NCI-H1436 treated with DMSO at 0.1 percent for 48 hours (cell line): ENCODE data around the gene SYT2.
"Not testable (repeated sequence)": the region's sequence is repeated elsewhere in the genome, so short reads cannot be mapped to it uniquely, and the experiment has no call there.

ENCODE experiments used
- DNase-seq: peaks from one replicate; lab custom pipeline; 2025; lab: John Stamatoyannopoulos, UW

SYT2 gene

DNA sequence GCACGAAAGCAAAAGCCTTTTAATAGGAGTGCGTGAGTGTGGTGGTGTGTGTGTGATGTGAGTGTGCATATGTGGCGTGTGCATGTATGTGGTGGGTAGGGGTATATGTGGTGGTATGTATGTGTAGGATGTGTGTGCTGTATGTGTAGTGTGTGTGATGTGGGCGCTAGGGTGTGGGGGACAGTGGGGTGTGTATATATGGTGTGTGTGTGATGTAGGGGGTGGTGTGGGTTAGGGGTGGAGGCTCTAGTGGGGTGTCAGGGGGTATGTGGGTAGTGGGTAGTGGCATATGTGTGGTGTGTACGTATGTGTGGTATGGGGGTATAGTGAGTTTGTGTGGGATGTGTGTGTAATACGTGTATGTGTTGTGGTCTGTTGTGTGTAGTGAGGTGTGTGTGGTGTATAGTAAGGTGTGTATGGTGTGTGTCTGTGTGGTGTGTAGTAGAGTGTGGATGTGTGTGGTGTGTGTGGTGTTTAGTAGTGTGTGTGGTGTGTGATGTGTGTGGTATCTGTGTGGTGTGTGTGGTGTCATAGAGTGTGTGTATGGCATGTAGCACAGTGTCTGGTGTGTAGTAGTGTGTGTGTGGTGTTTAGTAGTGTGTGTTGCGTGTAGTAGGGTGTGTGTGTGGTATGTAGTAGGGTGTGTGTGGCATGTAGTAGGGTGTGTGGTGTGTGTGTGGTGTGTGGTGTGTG lies 86.0 kb downstream of the SYT2 start:
- no peak for DNase-seq

DNA sequence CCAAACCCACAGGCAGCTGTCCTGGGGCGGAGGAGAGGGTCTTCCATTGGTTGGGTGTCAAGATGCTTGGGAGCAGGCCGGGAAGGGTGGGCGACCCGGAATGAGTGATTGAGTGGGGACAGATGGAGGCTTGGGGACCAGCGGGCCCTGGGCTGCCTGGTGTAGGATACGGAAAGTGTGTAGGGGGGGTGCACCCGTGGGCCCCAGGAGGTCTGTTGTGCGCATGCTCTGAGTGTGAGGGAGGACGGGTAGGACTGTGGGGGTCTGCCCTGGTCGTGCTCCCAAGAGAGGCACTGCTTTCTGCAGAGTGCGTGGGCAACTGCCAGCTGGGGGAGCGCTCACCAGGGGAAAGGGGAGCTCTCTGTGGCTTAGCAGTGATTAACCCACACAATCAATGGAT lies 86.8 kb downstream of the SYT2 start:
- not testable (repeated sequence) for DNase-seq

DNA sequence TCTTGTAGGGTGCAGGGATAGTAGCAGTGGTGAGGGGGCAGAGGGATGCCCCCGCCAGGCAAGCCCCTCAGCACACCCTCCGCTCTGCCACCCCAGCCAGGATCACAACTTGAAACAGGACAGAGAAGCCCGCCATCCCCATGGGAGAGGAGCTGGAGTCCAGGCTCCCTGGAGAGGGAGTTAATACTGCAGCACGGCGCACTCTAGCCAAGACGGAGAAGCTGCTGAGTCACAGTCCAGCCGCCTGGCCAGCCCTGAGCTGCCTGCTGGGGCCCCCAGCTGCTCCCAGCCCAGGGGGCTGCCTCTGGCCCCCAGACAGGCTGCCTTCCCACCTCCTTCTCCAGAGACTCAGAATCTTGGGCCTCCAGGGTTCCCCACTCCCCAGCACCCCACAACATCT lies 87.2 kb downstream of the SYT2 start:
- DNase-seq = no peak

DNA sequence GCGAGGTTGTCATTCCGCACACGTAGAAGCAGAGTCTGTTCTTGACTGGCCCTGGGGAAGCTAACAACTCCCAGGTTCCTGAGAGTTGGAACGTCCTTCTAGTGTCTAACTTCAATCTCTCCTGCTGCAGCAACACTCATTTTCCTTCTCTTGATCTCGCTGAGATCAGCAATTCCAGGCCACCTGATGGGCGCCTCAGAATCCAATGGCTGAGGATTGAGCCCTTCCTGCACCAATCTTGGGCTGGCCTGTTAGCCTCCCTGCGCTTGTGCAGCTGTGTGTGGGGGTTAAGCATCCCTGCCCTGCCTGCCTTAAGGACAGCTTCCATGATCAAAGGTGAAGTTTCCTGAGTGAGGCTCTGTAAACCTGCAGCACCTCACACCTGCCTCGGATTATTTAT lies 87.9 kb downstream of the SYT2 start:
- DNase-seq = no peak

DNA sequence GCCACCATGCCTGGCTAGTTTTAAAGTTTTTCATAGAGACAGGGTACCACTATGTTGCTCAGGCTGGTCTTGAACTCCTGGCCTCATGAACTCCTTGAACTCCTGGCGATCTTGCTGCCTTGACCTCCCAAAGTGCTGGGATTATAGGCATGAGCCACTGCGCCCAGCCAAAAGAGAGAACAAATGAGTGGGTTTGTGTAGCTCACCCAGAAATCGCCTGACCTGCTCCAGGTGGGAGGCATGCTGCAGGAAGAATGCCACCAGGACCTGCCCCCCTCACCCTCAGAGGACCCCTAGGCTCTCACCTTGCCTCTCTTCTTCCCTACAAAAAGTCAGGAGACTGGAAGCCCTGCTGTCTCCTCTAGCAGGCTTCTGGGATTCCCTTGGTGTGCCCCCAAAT lies 88.8 kb downstream of the SYT2 start:
- no peak for DNase-seq

DNA sequence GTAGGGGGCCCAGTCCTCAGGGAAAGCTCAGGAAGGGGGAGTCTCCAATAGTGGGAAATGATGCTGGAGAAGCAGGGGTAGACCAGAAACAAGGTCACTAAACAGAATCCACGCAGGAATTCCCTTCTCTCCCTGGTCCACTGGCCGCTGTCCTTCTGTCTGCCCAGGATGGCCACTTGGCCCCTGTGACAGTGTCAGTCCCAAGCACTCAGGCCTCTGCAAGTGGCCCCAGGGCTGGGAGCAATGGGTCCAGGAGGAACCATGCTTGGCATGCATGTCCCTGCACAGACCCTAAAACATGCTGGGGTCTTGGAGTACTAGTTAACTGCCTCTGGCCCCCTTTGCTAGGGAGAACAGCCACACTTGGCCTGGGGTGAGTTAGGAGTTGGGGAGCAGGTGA lies 90.2 kb downstream of the SYT2 start:
- DNase-seq = not testable (repeated sequence)

DNA sequence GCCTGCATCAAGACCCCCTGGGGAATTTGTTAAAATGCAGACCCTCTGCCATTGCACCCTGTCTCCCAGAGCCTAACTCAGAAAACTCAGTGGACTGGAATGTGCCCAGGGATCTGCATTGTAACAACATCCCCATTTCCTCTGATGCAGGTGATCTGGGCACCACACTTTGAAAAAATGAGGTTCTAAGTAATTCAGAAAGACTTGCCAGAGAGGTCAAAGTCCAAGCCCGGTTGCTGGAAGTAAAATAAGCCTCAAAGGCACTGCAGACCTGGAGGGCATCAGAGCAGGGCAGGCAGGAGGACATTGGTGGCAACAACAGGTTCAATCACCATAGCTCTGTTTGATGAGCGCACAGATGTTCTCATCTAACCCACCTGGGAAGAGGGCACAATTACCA lies 90.7 kb downstream of the SYT2 start:
- no peak for DNase-seq

DNA sequence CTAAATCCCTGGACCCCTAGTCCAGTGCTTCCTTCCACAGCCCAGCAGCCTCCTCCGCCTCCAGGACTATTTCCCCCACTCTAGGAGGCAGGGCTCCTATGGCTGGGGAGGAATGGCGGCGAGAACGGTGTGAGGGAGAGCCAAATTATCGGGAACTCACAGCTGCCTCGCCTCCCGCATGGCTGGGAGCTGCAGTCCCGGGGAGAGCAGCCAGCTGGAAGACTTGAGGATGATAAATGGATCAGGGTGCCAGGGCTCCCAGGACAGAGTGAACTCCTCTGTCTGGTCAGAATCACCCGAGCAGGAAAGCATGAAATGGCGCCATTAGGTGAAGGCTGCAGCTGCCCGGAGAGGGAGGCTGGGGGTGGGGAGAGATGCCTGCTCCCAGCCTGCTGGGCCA lies 91.2 kb downstream of the SYT2 start:
- DNase-seq = not testable (repeated sequence)

DNA sequence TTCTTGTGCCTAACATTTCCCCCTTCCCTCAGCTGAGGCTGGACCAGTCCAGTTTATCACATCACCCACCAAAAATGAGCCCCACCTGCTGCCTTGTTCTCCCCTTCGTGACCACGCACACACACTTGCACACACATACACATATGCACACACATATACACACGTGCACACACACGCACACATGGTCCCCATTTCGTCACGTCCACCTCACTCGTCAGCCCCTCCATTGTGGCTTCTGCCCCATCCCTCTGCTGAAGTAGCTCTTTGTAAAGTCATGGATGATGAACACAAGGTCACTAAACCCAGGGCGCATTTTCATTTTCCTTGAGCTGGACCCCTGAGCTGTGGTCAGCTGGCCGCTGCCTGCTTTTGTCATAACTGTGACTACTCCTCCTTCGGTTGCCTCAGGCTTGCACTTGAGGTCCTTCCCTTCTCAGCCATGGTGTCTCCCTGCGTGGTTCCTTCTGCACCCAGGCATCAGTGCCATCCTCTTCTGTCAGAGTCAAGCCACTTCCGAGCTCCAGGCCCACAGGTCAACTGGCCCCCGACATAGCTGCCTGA lies 93.8 kb downstream of the SYT2 start:
- no peak for DNase-seq

DNA sequence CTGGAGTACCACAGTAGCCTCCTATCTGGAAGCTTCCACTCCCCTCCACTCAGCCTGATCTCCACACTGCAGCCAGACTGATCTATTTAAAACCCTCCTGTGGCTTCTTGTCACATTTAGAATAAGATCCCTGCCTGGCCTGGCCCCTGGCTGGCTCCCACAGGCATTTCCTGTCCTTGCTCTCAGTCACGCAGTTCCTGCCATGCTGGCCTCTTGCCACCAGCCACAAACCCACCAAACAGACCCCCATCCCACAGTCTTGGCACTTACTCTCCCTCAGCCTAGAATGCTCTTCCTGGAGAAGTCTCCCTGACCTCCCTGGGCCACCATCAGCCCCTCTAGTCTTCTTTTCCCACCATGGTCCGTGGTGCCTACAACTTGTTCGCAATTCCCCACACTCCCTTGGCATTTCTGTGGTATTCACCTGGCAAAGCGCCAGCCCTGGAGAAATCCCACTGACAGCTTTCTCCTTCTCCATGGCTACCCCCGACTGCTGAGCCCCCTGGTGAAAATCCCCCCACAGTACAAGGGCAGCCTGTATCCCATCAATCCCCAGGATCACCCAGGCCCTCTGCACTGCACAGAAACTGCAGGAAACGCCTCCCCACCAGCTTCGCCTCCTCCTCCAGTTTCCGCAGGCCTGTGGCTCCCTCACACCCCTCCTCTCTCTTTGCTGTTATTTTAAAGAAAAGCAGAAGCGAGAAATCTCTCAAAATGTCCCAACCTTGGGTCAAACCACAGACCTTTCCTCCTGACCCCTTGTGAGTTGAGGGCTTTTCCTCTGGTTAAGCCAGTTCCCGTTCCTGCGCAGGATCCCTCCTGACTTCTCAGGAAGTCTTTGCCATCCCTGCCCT lies 94.5 kb downstream of the SYT2 start:
- DNase-seq = no peak

DNA sequence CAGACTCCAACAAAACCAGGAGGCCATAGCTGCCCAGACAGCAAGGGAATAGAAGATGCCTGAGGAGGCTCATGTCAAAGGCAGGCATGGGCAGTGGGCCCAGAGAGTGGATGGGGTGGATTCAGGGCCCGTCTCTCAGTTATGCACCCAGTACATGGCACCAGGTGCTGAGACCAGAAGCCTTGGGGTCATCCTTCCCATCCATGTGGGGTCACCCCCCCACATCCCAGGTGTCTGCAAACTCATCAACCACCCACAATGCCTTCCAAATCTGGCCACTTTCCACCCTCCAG lies 95.1 kb downstream of the SYT2 start:
- not testable (repeated sequence) for DNase-seq

DNA sequence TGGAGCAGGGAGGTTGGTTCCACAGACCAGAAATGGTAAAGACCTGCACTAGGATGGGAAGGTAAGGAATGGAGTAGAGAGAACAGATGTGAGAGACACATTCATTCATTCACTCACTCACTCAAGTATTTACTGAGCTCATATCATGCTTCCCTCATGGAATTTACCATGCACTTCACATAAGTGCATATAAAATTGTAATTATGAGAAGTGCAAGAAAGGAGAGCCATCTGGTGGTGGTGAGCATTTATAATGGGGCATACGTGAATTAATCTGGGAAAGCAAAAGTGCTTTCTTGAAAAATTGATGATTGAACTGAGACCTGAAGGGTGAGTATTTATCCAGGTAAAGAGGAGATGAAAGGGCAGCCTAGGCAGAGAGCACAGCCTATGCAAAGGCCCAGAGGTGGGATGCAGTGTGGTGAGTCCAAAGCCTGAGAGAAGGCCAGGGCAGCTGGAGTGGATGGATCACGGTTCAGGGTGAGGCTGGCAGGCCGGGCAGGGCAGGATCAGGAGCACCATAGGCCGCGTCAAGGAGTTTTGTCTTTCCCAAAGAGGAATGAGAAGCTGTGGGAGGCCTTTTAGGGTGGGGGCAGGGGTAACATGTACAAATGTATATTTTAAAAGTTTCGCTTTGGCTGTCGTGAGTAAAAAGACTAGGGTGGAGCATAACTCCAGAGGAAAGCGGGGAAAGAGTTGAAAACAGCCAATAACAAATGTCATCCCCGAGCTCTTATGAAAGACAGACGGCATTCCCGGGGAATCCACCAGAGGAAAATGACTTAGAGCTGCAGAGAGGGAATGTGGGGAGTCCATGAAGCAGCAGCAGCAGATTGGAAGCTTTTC lies 95.7 kb downstream of the SYT2 start:
- not testable (repeated sequence) for DNase-seq

DNA sequence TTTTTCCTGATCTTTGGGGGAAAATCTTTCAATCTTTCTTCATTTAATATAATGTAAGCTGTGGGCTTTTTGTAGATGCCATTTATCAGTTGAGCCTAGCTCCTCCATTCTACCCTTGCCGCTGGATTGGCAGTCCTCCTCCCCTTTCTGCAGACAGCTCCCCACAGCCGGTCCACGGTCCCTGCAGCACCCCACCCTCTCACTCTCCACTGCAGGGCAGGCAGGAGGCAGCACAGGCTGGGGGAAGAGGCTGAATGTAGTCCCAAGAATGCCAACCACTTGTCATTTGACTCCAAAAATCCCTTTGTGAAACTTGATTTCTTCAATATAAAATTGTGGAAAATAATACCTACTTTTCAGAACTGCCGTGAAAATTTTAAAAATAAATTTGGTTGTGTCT lies 96.7 kb downstream of the SYT2 start:
- no peak for DNase-seq

DNA sequence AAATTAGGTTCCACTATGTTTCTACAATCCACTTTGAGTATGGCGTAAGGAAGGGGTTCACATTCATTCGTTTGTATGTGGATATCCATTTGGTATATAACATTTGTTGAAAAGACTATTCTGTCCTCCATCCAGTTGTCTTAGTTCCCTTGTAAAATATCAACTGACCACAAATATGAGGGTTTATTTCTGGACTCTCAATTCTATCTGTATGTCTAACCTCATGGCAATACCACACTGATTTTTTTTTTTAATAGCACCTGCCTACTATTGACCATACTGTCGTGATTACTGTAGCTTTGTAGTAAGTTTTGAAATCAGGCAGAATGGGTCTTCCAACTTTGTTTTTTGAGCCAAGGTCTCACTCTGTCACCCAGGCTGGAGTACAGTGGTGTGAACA lies 98.2 kb downstream of the SYT2 start:
- DNase-seq = not testable (repeated sequence)

DNA sequence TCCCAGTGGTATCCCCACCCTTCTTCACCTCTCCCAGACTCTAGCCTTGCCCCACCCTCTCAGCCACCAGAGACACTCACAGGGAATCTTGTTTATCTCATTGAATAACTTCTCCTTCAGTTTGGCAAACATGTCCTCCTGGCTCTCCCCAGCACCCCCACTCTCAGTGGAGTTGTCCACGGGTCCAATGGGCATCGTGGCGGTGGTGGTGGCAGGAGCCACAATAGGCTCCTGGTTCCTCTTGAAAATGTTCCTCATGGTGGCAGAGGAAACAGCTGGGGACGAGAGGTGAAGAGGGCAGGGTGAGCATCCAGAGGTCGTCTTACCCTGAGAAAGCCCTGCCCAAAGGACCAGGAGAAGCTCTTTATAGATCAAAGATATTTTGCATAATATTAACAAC lies 104.7 kb downstream of the SYT2 start:
- DNase-seq = no peak

DNA sequence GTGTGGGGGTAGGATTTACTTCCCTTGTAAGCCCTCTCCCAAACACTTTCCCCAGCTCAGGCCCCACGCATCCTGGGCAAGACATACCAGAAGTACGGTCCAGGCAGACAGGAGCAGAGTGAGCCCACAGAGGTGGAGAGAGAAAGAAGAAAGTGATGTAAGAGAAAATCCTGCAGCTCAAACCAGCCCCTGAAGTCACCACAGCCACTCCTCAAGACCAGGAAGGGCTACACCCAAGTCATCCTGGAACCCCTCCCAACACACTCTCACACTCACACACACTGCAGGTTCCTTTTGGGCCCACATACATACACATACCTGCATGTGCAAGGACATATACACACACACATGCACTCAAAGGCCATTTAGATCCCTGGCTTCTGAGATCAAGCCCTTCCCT lies 106.8 kb downstream of the SYT2 start:
- DNase-seq = no peak

DNA sequence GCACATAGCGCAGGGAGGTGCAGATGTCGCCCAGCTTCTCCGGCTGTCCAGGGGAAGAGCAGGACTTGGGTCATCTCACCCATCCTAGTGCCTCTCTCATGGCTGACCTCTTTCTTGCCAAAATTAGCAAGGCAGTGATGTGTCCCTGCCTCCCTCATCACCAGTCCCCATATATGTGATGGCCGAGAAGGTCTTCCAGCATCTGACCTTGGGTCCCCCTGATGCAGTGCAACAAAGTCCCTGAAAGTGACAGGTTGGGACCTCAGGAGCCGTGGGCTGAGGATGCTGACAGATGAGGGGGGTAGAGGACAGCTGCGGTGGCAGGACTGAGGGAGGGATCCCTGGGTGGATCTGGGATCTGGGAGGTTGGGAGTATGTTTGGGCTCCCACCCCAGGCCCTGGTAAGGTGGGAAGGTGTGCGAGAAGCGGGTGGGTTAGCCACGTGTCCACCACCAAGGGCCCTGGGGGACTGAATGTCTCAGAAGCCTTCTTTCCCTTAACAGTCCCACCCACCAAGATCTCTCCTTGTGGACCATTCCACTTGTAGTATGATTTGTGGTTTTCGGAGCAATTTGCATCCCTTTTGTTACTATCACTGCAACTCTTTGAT lies 109.7 kb downstream of the SYT2 start:
- DNase-seq = no peak

DNA sequence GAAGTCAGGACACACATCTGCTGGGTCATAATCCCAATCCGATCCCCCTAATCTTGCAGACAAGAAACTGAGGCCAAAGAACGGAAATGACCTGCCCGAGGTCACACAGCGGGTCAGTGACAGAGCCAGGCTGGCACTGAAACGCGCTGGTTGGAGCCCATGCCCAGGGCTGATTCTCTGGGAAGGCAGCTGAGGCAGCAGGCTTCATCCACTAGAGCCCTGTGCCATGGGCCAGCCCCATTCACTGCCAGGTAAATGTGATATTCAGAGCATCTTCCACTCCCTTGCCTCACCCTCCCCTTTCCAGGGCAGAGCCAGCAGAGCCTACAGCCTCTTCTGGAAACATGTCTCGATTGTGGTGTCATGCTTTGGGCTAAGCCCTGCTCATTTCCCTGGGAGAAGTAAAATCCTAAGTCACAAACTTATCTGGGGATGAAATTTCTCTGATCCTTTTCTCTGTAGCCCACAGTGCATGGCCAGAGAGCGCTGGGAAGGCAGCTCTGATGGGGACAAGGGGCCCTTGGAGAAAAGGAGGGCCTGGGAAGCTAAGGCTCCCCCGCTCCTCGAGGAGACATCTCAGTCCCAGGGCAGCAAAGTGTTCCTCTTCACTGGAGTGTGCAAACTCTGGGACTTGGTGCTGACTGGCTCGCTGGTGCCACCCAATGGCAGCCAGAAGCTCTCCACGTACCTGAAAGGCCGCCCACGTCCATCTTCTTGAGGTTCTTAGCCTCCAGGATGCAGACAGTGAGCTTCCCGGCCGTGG lies 110.4 kb downstream of the SYT2 start:
- no peak for DNase-seq

DNA sequence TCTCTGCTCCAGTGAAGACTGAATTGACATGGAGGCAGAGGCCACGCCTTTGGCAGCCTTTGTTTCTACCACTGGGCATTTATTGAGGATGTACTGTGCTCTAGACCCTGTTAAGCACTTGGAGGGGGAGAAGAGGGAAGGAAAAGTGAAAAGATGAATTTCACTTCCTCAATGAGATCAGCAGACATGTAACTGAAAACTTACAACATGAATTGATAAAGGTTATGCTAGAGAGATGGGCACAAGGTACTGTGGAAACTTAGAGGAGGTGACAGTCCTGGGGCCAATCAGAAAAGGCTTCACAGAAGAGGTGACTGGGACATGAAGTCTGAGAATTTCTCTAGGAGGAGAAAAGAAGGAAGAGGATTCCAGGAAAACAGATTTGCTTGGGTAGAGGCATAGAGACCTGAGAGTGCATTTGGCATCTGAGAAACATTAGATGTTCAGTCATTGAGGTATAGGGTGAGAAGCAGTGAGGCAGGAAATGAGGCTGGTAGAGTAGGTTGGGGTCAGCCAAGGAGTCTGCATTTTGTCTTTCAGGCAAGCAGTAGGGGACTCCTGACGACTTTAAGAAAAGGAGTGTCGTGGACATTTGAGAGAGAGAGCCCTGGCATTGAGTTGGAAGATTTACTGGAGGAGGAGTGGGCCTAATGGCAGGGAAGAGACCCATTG lies 113.0 kb downstream of the SYT2 start:
- DNase-seq = no peak

DNA sequence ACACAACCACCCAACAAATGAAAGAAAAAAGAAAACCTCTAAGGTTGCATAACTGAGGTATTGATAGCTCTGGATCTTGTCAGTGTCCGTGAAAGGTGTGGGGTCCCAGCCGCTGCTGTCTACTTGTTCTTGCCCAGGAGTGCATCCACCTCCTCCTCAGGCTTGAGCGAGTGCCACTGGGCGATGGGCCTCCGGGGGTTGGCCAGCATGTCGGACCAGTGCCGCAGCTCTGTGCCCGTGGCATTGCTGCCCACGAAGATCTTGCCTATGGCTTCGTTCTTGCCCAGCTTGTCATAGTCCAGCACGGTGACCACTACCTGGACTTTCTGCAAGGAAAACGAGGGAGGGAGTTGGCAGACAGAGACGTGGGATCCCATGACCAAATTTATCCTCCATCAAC lies 113.6 kb downstream of the SYT2 start:
- DNase-seq = no peak

DNA sequence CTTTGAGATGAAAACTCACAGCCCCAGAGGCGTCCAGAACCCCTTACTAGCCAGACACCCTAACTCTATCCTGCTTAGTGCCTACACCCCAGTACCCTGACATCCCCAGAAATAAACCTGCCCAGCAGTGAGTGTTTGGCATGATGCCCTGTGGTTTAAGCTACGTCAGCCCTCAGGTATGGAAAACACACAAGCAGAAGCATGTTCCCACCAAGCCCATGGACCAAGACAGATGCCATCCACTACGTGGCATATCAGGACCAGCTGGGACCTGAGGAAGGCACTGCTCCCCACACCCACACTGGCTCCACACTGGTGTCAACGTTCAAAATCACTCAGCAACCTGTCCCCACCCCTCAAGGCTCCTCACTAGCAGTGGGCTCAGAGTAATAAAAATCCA lies 116.4 kb downstream of the SYT2 start:
- no peak for DNase-seq
